Thyroid gland (tissue), 4 donors: ENCODE measurements around the gene KCNG4.

Experiments used
- CTCF ChIP-seq, 6 experiments: fragments of 200-600 bp in 3 of 6; fragments of 450-650 bp in 3 of 6; sonication (generic) in 3 of 6; IDR thresholded peaks; one replicate each; pipeline ENCODE4 v1.5.1; 2016 to 2019; ENCODE audit warnings: antibody characterized with exemption in 6 of 6, mild to moderate bottlenecking in 2 of 6, inconsistent platforms in 1 of 6, moderate library complexity in 1 of 6
- POLR2A ChIP-seq, 2 donors: fragments of 450-650 bp; IDR thresholded peaks; one replicate each; pipeline ENCODE4 v1.6.1; 2017; ENCODE audit warnings: antibody characterized with exemption in 2 of 2, mild to moderate bottlenecking in 2 of 2, moderate library complexity in 1 of 2

GRCh38 chr16:84183572-84183875 is 56.3 kb downstream of the KCNG4 start:
- TF ChIP-seq POLR2A (IDR thresholded peaks at IDR 0.05) (no peak), CTCF (IDR thresholded peaks at IDR 0.05) (no peak)
